Subcutaneous adipose tissue (tissue), 4 donors: Measurements from ENCODE around the gene DPYD. TPM values are rescaled to one million over a fixed set of nuclear protein-coding genes. Genes with fewer than 3 reads are reported as not detected.

Experiments
- total RNA-seq, 4 donors: library from RNA; depleted of rRNA; stranded (reverse); fragments of >200 nt; gene quantifications; one replicate each; pipeline ENCODE4 v1.1.0, GENCODE V29; 2016
- TF ChIP-seq, protein P1 (sequence below): fragments of 450-650 bp; IDR thresholded peaks from one replicate; pipeline ENCODE4 v1.5.1; 2016; ENCODE audit warnings: low read depth, mild to moderate bottlenecking, control low read depth, antibody characterized with exemption, moderate library complexity

The DPYD gene
- total RNA-seq, 4 donors from 2014 or later, result 47.1 to 100 (median 68.0) TPM

DNA sequence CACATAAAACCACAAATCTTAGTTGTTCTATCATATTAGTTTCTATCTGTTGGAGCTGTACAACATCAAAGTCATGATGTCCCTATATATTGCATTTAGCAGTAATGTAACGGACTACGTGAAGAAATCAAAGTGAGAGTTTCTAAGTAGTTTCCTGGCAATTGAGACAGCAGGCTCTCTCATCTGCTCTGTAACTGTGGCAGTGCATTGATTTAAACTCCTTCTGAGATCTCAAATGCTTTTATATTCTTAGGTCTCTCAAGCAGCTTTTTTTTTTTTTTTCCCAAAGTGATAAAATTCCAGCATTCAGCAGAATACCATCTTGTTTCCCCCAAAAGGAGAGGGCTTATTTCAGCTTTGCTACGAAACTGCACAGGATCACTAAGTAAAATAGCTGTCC, 719.2 kb downstream of the DPYD start:
- TF ChIP-seq, protein P1, sequence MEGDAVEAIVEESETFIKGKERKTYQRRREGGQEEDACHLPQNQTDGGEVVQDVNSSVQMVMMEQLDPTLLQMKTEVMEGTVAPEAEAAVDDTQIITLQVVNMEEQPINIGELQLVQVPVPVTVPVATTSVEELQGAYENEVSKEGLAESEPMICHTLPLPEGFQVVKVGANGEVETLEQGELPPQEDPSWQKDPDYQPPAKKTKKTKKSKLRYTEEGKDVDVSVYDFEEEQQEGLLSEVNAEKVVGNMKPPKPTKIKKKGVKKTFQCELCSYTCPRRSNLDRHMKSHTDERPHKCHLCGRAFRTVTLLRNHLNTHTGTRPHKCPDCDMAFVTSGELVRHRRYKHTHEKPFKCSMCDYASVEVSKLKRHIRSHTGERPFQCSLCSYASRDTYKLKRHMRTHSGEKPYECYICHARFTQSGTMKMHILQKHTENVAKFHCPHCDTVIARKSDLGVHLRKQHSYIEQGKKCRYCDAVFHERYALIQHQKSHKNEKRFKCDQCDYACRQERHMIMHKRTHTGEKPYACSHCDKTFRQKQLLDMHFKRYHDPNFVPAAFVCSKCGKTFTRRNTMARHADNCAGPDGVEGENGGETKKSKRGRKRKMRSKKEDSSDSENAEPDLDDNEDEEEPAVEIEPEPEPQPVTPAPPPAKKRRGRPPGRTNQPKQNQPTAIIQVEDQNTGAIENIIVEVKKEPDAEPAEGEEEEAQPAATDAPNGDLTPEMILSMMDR, result no peak

DNA sequence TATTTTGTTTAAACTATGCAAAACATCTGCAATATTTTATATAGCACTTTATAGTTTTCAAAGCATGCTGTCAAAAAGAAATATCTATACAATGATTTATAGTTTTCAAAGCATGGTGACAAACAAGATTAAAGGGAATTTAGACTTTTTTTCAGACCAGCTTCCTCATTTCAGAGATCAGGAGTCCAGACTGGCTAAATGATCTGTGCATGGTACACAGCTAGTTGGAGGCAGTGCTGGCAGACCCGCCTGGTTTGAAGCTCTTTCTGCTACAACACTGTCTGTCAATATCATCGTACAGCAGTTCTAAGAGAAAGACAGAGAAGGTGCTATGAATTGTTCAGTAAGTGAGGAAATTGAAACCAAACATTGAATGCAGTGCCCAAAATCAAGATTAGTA, 720.2 kb downstream of the DPYD start:
- TF ChIP-seq, protein P1, result no peak

DNA sequence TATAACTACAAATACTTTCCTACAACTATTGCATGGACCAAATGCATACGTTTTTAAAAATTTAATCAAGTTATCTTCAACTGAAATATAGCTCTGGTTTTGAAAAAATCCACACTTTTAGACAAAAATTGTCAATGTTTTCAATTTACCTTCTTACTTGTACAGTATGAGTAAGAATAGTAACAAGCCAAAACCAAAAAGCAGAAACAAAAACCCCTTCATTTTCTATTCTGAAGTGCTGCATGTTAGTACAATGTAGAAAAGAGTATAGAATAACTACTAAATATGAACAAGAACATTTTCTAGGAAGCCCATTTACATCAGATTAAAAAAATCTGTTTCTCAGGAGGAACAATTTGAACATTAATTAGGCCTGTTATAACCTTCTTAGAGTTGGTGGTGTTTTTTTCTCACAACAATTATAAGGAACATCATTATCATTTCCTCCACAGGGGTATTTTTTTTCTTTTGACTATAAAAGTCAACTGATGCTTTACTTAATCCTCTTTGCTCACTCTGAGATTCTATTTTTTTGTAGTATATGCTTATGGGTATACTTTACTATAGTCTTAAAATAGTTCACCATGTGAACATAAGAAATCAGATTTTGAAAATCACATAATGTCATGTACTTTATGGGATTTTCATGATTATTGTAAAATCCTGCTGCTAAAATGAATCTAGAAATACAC, 723.9 kb downstream of the DPYD start:
- TF ChIP-seq, protein P1, result no peak

DNA sequence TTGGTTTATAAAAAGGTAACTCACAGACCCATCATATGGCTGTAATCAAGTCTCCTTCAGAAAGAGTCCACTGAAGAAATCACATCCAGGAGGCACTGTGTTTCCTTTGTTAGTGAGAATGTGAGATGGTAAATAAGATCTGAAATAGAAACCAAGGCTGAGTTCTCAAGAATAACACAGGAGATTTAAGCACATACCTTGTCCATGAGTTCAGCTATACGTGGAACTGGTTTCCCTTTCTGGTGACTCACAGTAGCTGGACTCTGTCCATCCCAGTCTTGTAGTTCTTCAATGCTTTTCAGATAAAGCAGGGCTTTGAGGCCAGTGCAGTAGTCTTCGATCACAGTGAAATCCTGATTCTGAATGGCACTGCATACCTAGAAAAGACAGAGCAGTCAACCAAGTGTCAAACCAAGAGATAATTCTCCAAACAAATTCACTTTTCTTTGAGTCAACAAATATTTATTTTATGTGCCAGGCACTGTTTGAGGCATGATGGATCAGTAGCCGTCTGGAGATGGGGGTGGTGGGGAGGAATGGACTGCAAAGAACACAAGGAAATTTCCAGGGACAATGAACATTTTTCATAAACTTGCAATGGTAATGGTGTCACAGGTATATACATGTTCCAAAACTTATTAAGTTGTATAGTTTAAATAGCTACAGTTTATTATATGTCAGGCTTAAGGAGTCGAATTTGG, 727.8 kb downstream of the DPYD start:
- TF ChIP-seq, protein P1, result no peak

DNA sequence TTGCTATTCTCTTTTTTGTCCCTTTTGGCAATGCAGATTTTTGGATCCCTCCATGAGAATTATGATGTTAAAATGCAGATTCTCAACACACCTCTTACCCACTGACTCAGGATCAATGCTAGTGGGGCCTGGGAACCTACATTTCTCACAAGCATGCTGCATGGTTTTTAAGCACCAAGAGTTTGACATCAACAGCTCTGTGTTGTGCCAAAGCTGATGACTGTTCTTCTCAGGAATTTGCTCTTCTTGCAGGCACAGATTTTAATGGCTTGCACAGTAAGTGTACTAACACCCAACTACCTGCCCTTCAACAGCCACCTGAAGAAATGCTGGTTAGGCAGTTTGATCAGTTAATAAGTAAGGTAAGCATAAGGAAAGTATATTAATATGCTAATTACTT, 730.5 kb downstream of the DPYD start:
- TF ChIP-seq, protein P1, result no peak

DNA sequence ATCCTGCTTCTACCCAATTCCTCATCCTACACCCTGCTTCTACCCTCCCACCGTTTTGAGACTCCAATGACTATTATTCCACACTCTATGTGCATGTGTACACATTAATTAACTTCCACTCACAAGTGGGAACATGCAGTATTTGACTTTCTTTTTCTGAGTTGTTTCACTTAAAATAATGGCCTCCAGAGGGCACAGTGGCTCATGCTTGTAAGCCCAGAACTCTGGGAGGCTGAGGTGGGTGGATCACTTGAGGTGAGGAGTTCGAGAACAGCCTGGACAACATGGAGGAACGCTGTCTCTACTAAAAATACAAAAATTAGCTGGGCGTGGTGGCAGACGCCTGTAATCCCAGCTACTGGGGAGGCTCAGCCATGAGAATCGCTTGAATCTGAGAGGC, 734.5 kb downstream of the DPYD start:
- TF ChIP-seq, protein P1, result no peak

DNA sequence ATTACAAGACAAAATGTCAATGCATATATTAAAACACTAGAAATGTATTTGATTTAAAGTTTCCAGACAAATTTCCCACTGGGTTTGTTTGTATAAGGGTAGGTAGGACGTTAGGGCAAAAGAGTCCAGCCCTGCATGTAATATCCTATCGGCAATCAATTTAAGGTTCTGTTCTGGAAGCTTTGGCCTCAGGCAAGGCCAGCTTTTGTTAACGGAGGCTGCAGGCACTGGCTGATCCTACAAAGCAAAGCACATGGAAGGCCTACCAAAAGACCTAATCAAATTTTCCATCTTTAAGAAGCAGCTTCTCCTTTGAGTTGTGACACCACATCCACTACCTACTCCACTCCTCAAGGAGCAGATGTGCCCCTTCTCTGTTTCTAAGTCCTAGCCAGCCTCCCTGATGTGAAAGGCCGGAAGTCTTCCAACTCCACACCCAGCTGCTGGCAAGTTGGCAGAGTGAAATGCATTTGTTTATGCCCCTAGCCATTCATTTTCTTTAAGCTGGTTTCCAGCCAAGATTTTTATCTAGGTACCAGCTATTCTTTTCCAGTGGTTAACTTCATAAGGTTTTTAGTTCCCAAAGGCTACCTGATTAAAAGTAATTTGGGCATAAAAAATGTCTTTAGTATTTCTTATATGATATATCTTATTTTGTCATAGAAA, 746.7 kb downstream of the DPYD start:
- TF ChIP-seq, protein P1, result no peak
